HUES48 (cell line): Measurements from ENCODE around the gene CNIH3.
"Not testable (repeated sequence)": the region's sequence is repeated elsewhere in the genome, so short reads cannot be mapped to it uniquely, and the experiment has no call there.

Source experiments
- H3K27ac ChIP-seq: one replicate; pipeline ENCODE4 v1.7.0; 2013; ENCODE audit warnings: low read depth, low read length, inconsistent platforms
- H3K27me3 ChIP-seq: 2 replicates; pipeline ENCODE4 v1.6.1; 2013; ENCODE audit warnings: mild to moderate bottlenecking, low read length; ENCODE audit not compliant: control insufficient read depth, insufficient read depth
- H3K36me3 ChIP-seq: 2 replicates; pipeline ENCODE4 v1.6.1; 2013; ENCODE audit warnings: low read length; ENCODE audit not compliant: control insufficient read depth, insufficient read depth
- H3K4me1 ChIP-seq: 2 replicates; pipeline ENCODE4 v1.6.1; 2013; ENCODE audit warnings: mild to moderate bottlenecking, low read length; ENCODE audit not compliant: control insufficient read depth, insufficient read depth
- H3K4me3 ChIP-seq: 2 replicates; pipeline ENCODE4 v1.5.1; 2013; ENCODE audit warnings: mild to moderate bottlenecking, low read depth, low read length
- H3K9ac ChIP-seq: 2 replicates; pipeline ENCODE4 v1.6.1; 2013; ENCODE audit warnings: mild to moderate bottlenecking, low read depth, low read length, moderate library complexity
- H3K9me3 ChIP-seq: 2 replicates; pipeline ENCODE4 v1.6.1; 2013; ENCODE audit warnings: low read length; ENCODE audit not compliant: control insufficient read depth, insufficient read depth

CNIH3 gene

GRCh38 chr1:224704107-224704735, 88.1 kb downstream of the CNIH3 start:
- no peak overlapping the region for H3K9ac ChIP-seq
- H3K36me3 ChIP-seq: no peaks in the 10 kb centered on the region
- H3K4me1 ChIP-seq: peaks cover 18% of the 10 kb centered on the region
- H3K27ac ChIP-seq: peak overlapping the region; percentile 2
- H3K4me3 ChIP-seq: no peak overlapping the region
- no peaks in the 10 kb centered on the region for H3K27me3 ChIP-seq
- H3K9me3 ChIP-seq: no peaks in the 10 kb centered on the region

DNA sequence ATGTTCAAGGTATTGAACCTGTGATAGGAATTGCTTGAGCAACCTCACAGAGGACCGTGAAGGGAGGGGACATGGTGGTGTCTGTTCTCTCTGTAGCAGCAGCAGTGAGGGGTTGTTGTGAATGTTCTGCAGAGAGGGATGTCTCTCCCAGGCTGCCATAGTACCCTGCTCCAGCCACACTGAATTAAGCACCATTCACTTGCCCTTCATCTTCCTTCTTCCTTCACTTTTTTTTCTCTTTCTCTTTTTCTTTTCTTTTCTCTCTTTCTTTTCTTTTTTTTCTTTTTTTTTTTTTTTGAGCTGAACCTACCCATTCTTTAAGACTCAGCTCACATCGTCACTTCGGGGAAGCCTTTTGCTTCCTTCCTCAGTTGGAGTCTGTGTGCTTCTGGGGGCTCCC, 89.5 kb downstream of the CNIH3 start:
- H3K9ac ChIP-seq: no peak overlapping the region
- H3K4me3 ChIP-seq: no peak overlapping the region
- H3K9me3 ChIP-seq: no peaks in the 10 kb centered on the region
- no peaks in the 10 kb centered on the region for H3K27me3 ChIP-seq
- H3K36me3 ChIP-seq: no peaks in the 10 kb centered on the region
- peaks cover 18% of the 10 kb centered on the region for H3K4me1 ChIP-seq
- H3K27ac ChIP-seq: no peak overlapping the region

DNA sequence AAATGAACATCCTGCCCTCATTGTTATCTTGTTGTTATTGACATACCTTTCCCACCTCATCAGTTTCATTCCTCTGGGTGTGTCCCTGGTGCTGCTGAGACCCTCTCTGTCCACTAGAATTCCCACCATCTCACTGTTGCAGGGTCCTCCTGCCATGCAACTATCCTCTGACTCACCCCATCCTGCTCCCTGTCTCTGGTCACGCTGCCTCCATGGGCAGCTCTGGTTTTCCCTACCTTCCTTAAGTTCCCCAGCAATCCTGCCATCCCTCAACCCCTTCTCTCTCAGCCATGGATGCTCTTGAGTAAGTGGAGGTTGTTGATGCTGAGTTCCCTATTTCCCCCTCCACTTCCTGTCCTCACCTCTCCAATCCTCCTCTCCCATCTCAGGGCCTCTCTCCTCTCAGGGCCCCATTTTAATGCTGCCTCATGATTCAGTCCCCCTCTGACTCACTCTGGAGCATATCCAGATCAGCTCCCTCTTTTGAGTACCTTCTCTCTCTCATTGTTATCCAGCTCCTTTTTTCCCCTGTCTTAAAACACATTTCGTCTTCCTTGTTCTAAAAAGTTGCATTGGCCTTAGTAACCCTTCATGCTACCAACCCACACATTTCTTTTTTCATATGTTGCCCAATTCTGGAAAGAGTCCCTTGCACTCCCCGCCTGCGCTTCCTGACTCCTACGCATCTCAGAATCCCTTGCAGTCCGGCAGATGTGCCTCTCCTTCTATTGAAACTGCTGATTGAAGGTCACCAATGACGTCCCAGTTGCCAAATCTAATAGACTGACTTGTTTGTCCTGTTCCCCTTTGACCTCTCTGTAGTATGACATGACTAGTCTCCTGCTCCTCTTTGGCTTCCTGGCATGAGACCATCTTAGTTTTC, 92.0 kb downstream of the CNIH3 start:
- H3K27ac ChIP-seq: no peak overlapping the region
- H3K9ac ChIP-seq: no peak overlapping the region
- no peaks in the 10 kb centered on the region for H3K27me3 ChIP-seq
- H3K36me3 ChIP-seq: no peaks in the 10 kb centered on the region
- H3K9me3 ChIP-seq: no peaks in the 10 kb centered on the region
- H3K4me3 ChIP-seq: no peak overlapping the region
- H3K4me1 ChIP-seq: peaks cover 16% of the 10 kb centered on the region

GRCh38 chr1:224710196-224710595, 94.1 kb downstream of the CNIH3 start:
- H3K4me3 ChIP-seq: no peak overlapping the region
- H3K9ac ChIP-seq: no peak overlapping the region
- no peak overlapping the region for H3K27ac ChIP-seq
- no peaks in the 10 kb centered on the region for H3K27me3 ChIP-seq
- H3K9me3 ChIP-seq: no peaks in the 10 kb centered on the region
- H3K4me1 ChIP-seq: peaks cover 2% of the 10 kb centered on the region; the same call in 1 of the 2 replicates
- no peaks in the 10 kb centered on the region for H3K36me3 ChIP-seq

DNA sequence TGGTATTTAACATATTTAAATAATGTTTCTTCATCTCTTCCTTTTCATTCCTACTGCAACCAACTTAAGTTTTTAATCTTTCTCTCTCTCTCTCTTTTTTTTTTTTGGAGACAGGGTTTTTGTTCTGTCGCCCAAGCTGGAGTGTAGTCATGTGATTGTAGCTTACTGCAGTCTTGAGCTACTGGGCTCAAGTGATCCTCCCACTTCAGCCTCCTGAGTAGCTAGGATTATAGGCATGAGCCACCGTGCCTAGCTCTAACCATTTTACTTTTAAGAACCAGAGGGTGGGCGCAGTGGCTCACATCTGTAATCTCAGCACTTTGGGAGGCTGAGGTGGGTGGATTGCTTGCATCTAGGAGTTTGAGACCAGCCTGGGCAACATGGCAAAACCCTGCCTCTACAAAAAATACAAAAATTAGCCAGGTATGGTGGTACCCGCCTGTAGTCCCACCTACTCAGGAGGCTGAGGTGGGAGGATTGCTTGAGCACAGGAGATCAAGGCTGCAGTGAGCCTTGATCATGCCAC, 95.2 kb downstream of the CNIH3 start:
- not testable (repeated sequence) for H3K4me1 ChIP-seq, H3K27ac ChIP-seq, H3K9ac ChIP-seq, H3K4me3 ChIP-seq, H3K9me3 ChIP-seq, H3K27me3 ChIP-seq, H3K36me3 ChIP-seq

DNA sequence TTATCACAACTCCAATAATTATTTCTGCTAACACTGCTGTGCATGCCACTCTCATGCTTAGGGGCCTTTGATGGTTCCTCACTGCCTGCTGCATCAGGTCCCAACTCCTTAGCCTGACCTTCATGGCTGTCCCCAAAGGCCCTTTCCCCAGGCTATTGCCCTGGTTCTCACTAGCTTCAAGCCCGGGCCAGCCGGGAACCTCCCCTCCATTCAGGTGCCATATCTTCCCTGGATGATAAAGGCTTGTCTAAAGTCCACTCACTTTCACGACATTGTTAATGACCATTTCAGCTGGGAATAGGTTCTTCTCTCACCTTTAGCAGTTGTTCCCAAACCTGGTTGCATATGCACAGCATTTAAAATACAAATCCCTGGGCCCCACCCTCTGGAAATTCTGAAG, 95.8 kb downstream of the CNIH3 start:
- H3K27ac ChIP-seq: no peak overlapping the region
- H3K27me3 ChIP-seq: no peaks in the 10 kb centered on the region
- H3K4me3 ChIP-seq: no peak overlapping the region
- no peak overlapping the region for H3K9ac ChIP-seq
- H3K36me3 ChIP-seq: no peaks in the 10 kb centered on the region
- no peaks in the 10 kb centered on the region for H3K9me3 ChIP-seq
- H3K4me1 ChIP-seq: no peaks in the 10 kb centered on the region

DNA sequence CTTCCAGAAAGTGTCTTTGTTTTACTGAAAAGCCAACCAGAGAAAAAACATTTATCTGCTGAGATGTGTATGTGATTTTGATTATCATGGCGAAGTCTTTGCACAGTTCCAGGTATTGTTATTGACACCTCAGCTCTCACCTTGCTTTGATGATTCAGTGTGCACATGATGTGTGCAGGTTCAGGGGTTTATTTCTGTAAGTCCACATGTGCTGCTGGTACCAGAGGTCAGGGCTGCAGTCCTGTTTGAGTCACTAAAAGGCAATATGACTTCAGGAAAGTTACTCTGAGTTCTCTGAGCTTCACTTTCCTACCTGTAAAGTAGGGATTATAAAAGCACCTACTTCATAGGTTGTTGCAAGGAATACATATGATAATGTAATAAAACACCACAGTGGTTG, 97.1 kb downstream of the CNIH3 start:
- Histone ChIP-seq H3K4me3 (no peak overlapping the region), H3K9ac (no peak overlapping the region), H3K27ac (no peak overlapping the region), H3K36me3 (no peaks in the 10 kb centered on the region), H3K9me3 (no peaks in the 10 kb centered on the region), H3K4me1 (no peaks in the 10 kb centered on the region), H3K27me3 (no peaks in the 10 kb centered on the region)

DNA sequence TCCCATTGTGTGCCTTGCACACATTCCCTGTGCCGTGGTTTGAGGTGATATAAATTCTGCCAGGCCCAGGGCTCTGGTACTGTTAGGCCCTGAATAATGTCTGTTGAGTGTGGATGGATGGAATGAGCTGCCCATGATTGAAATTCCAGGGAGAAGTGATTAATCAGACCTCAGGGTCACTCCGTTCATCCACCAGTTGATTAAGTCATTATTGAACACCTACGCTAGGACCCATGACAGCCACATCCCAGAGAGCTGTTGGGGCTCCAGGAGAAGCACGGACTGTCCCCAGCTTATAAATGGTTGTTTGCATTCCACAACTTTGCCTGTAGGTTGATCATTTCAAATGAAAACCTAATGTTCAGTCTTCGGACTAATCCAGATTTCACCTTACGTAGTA, 98.4 kb downstream of the CNIH3 start:
- H3K27ac ChIP-seq: no peak overlapping the region
- H3K9ac ChIP-seq: no peak overlapping the region
- H3K36me3 ChIP-seq: no peaks in the 10 kb centered on the region
- no peaks in the 10 kb centered on the region for H3K27me3 ChIP-seq
- H3K9me3 ChIP-seq: no peaks in the 10 kb centered on the region
- no peaks in the 10 kb centered on the region for H3K4me1 ChIP-seq
- H3K4me3 ChIP-seq: no peak overlapping the region

DNA sequence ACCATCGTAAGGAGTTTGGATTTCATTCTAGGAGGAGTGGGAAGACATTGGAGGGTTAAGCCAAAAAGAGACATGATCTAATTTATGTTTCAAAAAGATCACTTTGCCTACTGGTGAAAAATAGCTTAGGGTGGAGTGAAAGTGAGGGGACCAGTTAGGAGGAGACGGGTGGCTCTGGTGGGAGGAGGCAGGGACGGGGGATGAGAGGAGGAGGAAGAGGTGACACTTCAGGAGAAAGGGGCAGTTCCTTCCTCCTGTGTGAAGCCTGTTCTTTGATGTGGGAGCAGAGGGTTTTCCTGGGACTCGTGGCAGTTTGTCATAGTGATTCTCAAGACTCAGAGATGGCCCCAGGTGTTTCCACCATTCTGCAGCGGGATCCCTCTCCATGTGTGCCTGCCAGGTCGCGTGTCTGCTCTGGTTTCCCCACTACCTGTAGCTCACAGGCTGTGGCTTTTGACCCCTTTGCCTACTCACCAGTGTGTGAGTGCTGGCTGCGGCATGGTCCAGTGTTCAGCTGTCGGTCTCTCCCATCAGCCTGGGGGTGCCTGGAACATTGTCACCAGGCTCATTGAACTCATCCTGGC, 102.4 kb downstream of the CNIH3 start:
- Histone ChIP-seq H3K4me1 (no peaks in the 10 kb centered on the region), H3K9ac (no peak overlapping the region), H3K36me3 (no peaks in the 10 kb centered on the region), H3K4me3 (no peak overlapping the region), H3K27ac (no peak overlapping the region), H3K9me3 (no peaks in the 10 kb centered on the region), H3K27me3 (no peaks in the 10 kb centered on the region)

- H3K4me3 ChIP-seq: no peak overlapping the region
- no peak overlapping the region for H3K27ac ChIP-seq
- H3K9me3 ChIP-seq: no peaks in the 10 kb centered on the region
- no peaks in the 10 kb centered on the region for H3K36me3 ChIP-seq
- H3K4me1 ChIP-seq: no peaks in the 10 kb centered on the region
- no peaks in the 10 kb centered on the region for H3K27me3 ChIP-seq
- H3K9ac ChIP-seq: no peak overlapping the region
These were observed 103.6 kb downstream of the CNIH3 start for GRCh38 chr1:224719716-224720115.

GRCh38 chr1:224720216-224720615, 104.1 kb downstream of the CNIH3 start:
- Histone ChIP-seq H3K4me3 (no peak overlapping the region), H3K9me3 (no peaks in the 10 kb centered on the region), H3K36me3 (no peaks in the 10 kb centered on the region), H3K27ac (no peak overlapping the region), H3K4me1 (no peaks in the 10 kb centered on the region), H3K27me3 (no peaks in the 10 kb centered on the region), H3K9ac (no peak overlapping the region)
